GM12801 (cell line): ENCODE data around the gene EPC2.

Experiments used
- CTCF ChIP-seq: IDR thresholded peaks from one replicate; pipeline ENCODE4 v1.5.1; 2011; ENCODE audit warnings: control low read depth; ENCODE audit not compliant: insufficient read length; ENCODE audit errors: extremely low read depth

The EPC2 gene

GRCh38 chr2:148824190-148824589, 179.6 kb downstream of the EPC2 start:
- no peak for TF ChIP-seq CTCF

GRCh38 chr2:148826791-148827190, 182.2 kb downstream of the EPC2 start:
- TF ChIP-seq CTCF: no peak

- TF ChIP-seq CTCF: no peak
These were observed 184.4 kb downstream of the EPC2 start for GRCh38 chr2:148828941-148829340.

GRCh38 chr2:148829618-148830017, 185.1 kb downstream of the EPC2 start:
- no peak for TF ChIP-seq CTCF

GRCh38 chr2:148832637-148833036, 188.1 kb downstream of the EPC2 start:
- no peak for TF ChIP-seq CTCF
